HUES48 (cell line): ENCODE data around the gene DAAM2.

Experiments
- H3K27ac ChIP-seq: one replicate; pipeline ENCODE4 v1.7.0; 2013; ENCODE audit warnings: low read depth, low read length, inconsistent platforms
- H3K27me3 ChIP-seq: 2 replicates; pipeline ENCODE4 v1.6.1; 2013; ENCODE audit warnings: mild to moderate bottlenecking, low read length; ENCODE audit not compliant: control insufficient read depth, insufficient read depth
- H3K36me3 ChIP-seq: 2 replicates; pipeline ENCODE4 v1.6.1; 2013; ENCODE audit warnings: low read length; ENCODE audit not compliant: control insufficient read depth, insufficient read depth
- H3K4me1 ChIP-seq: 2 replicates; pipeline ENCODE4 v1.6.1; 2013; ENCODE audit warnings: mild to moderate bottlenecking, low read length; ENCODE audit not compliant: control insufficient read depth, insufficient read depth
- H3K4me3 ChIP-seq: 2 replicates; pipeline ENCODE4 v1.5.1; 2013; ENCODE audit warnings: mild to moderate bottlenecking, low read depth, low read length
- H3K9ac ChIP-seq: 2 replicates; pipeline ENCODE4 v1.6.1; 2013; ENCODE audit warnings: mild to moderate bottlenecking, low read depth, low read length, moderate library complexity
- H3K9me3 ChIP-seq: 2 replicates; pipeline ENCODE4 v1.6.1; 2013; ENCODE audit warnings: low read length; ENCODE audit not compliant: control insufficient read depth, insufficient read depth

DAAM2 gene

GRCh38 chr6:39849228-39849627, 57.1 kb downstream of the DAAM2 start:
- H3K4me1 ChIP-seq = no peaks in the 10 kb centered on the region
- H3K27ac ChIP-seq = no peak overlapping the region
- H3K4me3 ChIP-seq = no peak overlapping the region
- no peak overlapping the region for H3K9ac ChIP-seq
- H3K27me3 ChIP-seq = no peaks in the 10 kb centered on the region
- no peaks in the 10 kb centered on the region for H3K36me3 ChIP-seq
- no peaks in the 10 kb centered on the region for H3K9me3 ChIP-seq

- Histone ChIP-seq H3K4me3 (no peak overlapping the region), H3K9me3 (no peaks in the 10 kb centered on the region)
Measured at GRCh38 chr6:39849764-39850163, 57.6 kb downstream of the DAAM2 start.

GRCh38 chr6:39850736-39851297, 58.6 kb downstream of the DAAM2 start:
- Histone ChIP-seq H3K36me3 (no peaks in the 10 kb centered on the region), H3K27ac (no peak overlapping the region), H3K9ac (no peak overlapping the region), H3K4me1 (no peaks in the 10 kb centered on the region), H3K4me3 (no peak overlapping the region), H3K27me3 (no peaks in the 10 kb centered on the region), H3K9me3 (no peaks in the 10 kb centered on the region)

More at GRCh38 chr6:39849764-39850163, 57.6 kb downstream of the DAAM2 start:
- no peaks in the 10 kb centered on the region for H3K4me1 ChIP-seq
- H3K9ac ChIP-seq = no peak overlapping the region
- no peak overlapping the region for H3K27ac ChIP-seq
- H3K36me3 ChIP-seq = no peaks in the 10 kb centered on the region
- no peaks in the 10 kb centered on the region for H3K27me3 ChIP-seq

- H3K4me3 ChIP-seq = no peak overlapping the region
- H3K27ac ChIP-seq = no peak overlapping the region
- no peaks in the 10 kb centered on the region for H3K27me3 ChIP-seq
- H3K4me1 ChIP-seq = no peaks in the 10 kb centered on the region
- H3K9ac ChIP-seq = no peak overlapping the region
- no peaks in the 10 kb centered on the region for H3K36me3 ChIP-seq
- no peaks in the 10 kb centered on the region for H3K9me3 ChIP-seq
Measured at GRCh38 chr6:39851331-39851730, 59.2 kb downstream of the DAAM2 start.

- Histone ChIP-seq H3K9me3 (no peaks in the 10 kb centered on the region), H3K9ac (no peak overlapping the region), H3K36me3 (no peaks in the 10 kb centered on the region), H3K4me3 (no peak overlapping the region), H3K4me1 (no peaks in the 10 kb centered on the region), H3K27me3 (no peaks in the 10 kb centered on the region), H3K27ac (no peak overlapping the region)
Measured at GRCh38 chr6:39852324-39852723, 60.1 kb downstream of the DAAM2 start.

- H3K4me3 ChIP-seq = no peak overlapping the region
- H3K9me3 ChIP-seq = no peaks in the 10 kb centered on the region
- no peak overlapping the region for H3K27ac ChIP-seq
- no peaks in the 10 kb centered on the region for H3K36me3 ChIP-seq
- H3K4me1 ChIP-seq = no peaks in the 10 kb centered on the region
- H3K27me3 ChIP-seq = no peaks in the 10 kb centered on the region
- no peak overlapping the region for H3K9ac ChIP-seq
Measured at GRCh38 chr6:39853604-39854003, 61.4 kb downstream of the DAAM2 start.

GRCh38 chr6:39855356-39855995, 63.3 kb downstream of the DAAM2 start:
- H3K27ac ChIP-seq = no peak overlapping the region
- no peak overlapping the region for H3K4me3 ChIP-seq
- H3K36me3 ChIP-seq = no peaks in the 10 kb centered on the region
- no peaks in the 10 kb centered on the region for H3K4me1 ChIP-seq
- no peaks in the 10 kb centered on the region for H3K9me3 ChIP-seq
- H3K9ac ChIP-seq = no peak overlapping the region
- no peaks in the 10 kb centered on the region for H3K27me3 ChIP-seq

- no peak overlapping the region for H3K9ac ChIP-seq
- H3K27me3 ChIP-seq = no peaks in the 10 kb centered on the region
- no peaks in the 10 kb centered on the region for H3K36me3 ChIP-seq
- H3K9me3 ChIP-seq = no peaks in the 10 kb centered on the region
- no peak overlapping the region for H3K4me3 ChIP-seq
- H3K4me1 ChIP-seq = no peaks in the 10 kb centered on the region
- no peak overlapping the region for H3K27ac ChIP-seq
Measured at GRCh38 chr6:39859025-39859424, 66.8 kb downstream of the DAAM2 start.

GRCh38 chr6:39861663-39862062, 69.5 kb downstream of the DAAM2 start:
- H3K9me3 ChIP-seq = no peaks in the 10 kb centered on the region
- H3K36me3 ChIP-seq = no peaks in the 10 kb centered on the region
- H3K27ac ChIP-seq = no peak overlapping the region
- H3K9ac ChIP-seq = no peak overlapping the region
- no peak overlapping the region for H3K4me3 ChIP-seq
- no peaks in the 10 kb centered on the region for H3K4me1 ChIP-seq
- H3K27me3 ChIP-seq = no peaks in the 10 kb centered on the region

- Histone ChIP-seq H3K4me1 (peaks cover 6% of the 10 kb centered on the region; the same call in 1 of the 2 replicates), H3K27ac (no peak overlapping the region), H3K4me3 (no peak overlapping the region), H3K27me3 (no peaks in the 10 kb centered on the region), H3K36me3 (no peaks in the 10 kb centered on the region), H3K9me3 (no peaks in the 10 kb centered on the region), H3K9ac (no peak overlapping the region)
Measured at GRCh38 chr6:39865011-39865888, 73.1 kb downstream of the DAAM2 start.

GRCh38 chr6:39867592-39867991, 75.4 kb downstream of the DAAM2 start:
- H3K4me1 ChIP-seq = peaks cover 6% of the 10 kb centered on the region; the same call in 1 of the 2 replicates
- no peak overlapping the region for H3K9ac ChIP-seq
- H3K36me3 ChIP-seq = no peaks in the 10 kb centered on the region
- no peaks in the 10 kb centered on the region for H3K27me3 ChIP-seq
- no peak overlapping the region for H3K27ac ChIP-seq
- no peaks in the 10 kb centered on the region for H3K9me3 ChIP-seq
- no peak overlapping the region for H3K4me3 ChIP-seq
